NCI-H146 treated with DMSO at 0.1 percent for 48 hours (cell line): ENCODE data around the gene EXT2.

Source experiments
- DNase-seq: peaks from one replicate; lab custom pipeline; 2025; ENCODE audit not compliant: unreplicated experiment; lab: John Stamatoyannopoulos, UW

EXT2 gene

GRCh38 chr11:44199298-44199697 lies 103.8 kb downstream of the EXT2 start:
- no peak for DNase-seq

GRCh38 chr11:44199816-44200215 lies 104.3 kb downstream of the EXT2 start:
- no peak for DNase-seq

- no peak for DNase-seq
Observed at GRCh38 chr11:44203270-44204043, 108.0 kb downstream of the EXT2 start.

- DNase-seq = no peak
Observed at GRCh38 chr11:44205352-44205751, 109.9 kb downstream of the EXT2 start.

GRCh38 chr11:44205836-44206235 lies 110.4 kb downstream of the EXT2 start:
- DNase-seq = no peak

GRCh38 chr11:44207292-44207691 lies 111.8 kb downstream of the EXT2 start:
- DNase-seq = no peak

GRCh38 chr11:44208976-44209603 lies 113.6 kb downstream of the EXT2 start:
- DNase-seq = no peak

- no peak for DNase-seq
Observed at GRCh38 chr11:44212128-44212527, 116.7 kb downstream of the EXT2 start.

- no peak for DNase-seq
Observed at GRCh38 chr11:44213148-44213547, 117.7 kb downstream of the EXT2 start.

GRCh38 chr11:44217432-44217831 lies 122.0 kb downstream of the EXT2 start:
- DNase-seq = no peak

GRCh38 chr11:44219830-44220796 lies 124.6 kb downstream of the EXT2 start:
- no peak for DNase-seq

GRCh38 chr11:44221456-44221855 lies 126.0 kb downstream of the EXT2 start:
- DNase-seq = no peak

- no peak for DNase-seq
Observed at GRCh38 chr11:44221992-44222391, 126.5 kb downstream of the EXT2 start.

GRCh38 chr11:44223238-44223637 lies 127.8 kb downstream of the EXT2 start:
- no peak for DNase-seq

GRCh38 chr11:44224867-44225501 lies 129.5 kb downstream of the EXT2 start:
- no peak for DNase-seq

GRCh38 chr11:44226490-44226889 lies 131.0 kb downstream of the EXT2 start:
- DNase-seq = no peak

- no peak for DNase-seq
Observed at GRCh38 chr11:44226945-44227344, 131.5 kb downstream of the EXT2 start.

GRCh38 chr11:44228379-44228778 lies 132.9 kb downstream of the EXT2 start:
- no peak for DNase-seq

- DNase-seq = no peak
Observed at GRCh38 chr11:44229098-44229497, 133.6 kb downstream of the EXT2 start.

- no peak for DNase-seq
Observed at GRCh38 chr11:44229624-44230023, 134.1 kb downstream of the EXT2 start.

GRCh38 chr11:44235765-44236201 lies 140.3 kb downstream of the EXT2 start:
- DNase-seq = no peak
